ENCODE measurements around the gene PIGU. TPM values are rescaled to one million over a fixed set of nuclear protein-coding genes. Genes with fewer than 3 reads are reported as not detected.
A peak's percentile ranks its signal among the peaks of the same experiment; 100 is the strongest.
"Not testable (repeated sequence)": the region's sequence is repeated elsewhere in the genome, so short reads cannot be mapped to it uniquely, and the experiment has no call there.

PIGU gene
- total and polyA plus RNA-seq, 7 donors = 6.6 to 26.8 (median 11.1) TPM

GRCh38 chr20:34524426-34524825, 152.5 kb downstream of the PIGU start:
- Histone ChIP-seq H3K27me3 (no peaks in the 10 kb centered on the region), H3K4me3 (no peak overlapping the region), H3K36me3 (peaks cover 9 to 38% (median 19%) of the 10 kb centered on the region in 4 donors), H3K4me1 (peaks cover 0 to 81% (median 62%) of the 10 kb centered on the region in 4 donors), H3K27ac (peak overlapping the region; percentile 75 to 86 (median 82)), H3K9me3 (no peaks in the 10 kb centered on the region)
- intact Hi-C loops (cut with DNase I) = no loop called here
- no peak for DNase-seq
- TF ChIP-seq, protein P1, sequence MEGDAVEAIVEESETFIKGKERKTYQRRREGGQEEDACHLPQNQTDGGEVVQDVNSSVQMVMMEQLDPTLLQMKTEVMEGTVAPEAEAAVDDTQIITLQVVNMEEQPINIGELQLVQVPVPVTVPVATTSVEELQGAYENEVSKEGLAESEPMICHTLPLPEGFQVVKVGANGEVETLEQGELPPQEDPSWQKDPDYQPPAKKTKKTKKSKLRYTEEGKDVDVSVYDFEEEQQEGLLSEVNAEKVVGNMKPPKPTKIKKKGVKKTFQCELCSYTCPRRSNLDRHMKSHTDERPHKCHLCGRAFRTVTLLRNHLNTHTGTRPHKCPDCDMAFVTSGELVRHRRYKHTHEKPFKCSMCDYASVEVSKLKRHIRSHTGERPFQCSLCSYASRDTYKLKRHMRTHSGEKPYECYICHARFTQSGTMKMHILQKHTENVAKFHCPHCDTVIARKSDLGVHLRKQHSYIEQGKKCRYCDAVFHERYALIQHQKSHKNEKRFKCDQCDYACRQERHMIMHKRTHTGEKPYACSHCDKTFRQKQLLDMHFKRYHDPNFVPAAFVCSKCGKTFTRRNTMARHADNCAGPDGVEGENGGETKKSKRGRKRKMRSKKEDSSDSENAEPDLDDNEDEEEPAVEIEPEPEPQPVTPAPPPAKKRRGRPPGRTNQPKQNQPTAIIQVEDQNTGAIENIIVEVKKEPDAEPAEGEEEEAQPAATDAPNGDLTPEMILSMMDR (IDR thresholded peaks at IDR 0.05) = no peak
- TF ChIP-seq EP300 (IDR thresholded peaks at IDR 0.05) (no peak), POLR2A (IDR thresholded peaks at IDR 0.05) (no peak), POLR2AphosphoS5 (IDR thresholded peaks at IDR 0.05) (no peak)
- WGBS, 2 donors = 92% methylated on average over 11 of the region's 11 CpGs

DNA sequence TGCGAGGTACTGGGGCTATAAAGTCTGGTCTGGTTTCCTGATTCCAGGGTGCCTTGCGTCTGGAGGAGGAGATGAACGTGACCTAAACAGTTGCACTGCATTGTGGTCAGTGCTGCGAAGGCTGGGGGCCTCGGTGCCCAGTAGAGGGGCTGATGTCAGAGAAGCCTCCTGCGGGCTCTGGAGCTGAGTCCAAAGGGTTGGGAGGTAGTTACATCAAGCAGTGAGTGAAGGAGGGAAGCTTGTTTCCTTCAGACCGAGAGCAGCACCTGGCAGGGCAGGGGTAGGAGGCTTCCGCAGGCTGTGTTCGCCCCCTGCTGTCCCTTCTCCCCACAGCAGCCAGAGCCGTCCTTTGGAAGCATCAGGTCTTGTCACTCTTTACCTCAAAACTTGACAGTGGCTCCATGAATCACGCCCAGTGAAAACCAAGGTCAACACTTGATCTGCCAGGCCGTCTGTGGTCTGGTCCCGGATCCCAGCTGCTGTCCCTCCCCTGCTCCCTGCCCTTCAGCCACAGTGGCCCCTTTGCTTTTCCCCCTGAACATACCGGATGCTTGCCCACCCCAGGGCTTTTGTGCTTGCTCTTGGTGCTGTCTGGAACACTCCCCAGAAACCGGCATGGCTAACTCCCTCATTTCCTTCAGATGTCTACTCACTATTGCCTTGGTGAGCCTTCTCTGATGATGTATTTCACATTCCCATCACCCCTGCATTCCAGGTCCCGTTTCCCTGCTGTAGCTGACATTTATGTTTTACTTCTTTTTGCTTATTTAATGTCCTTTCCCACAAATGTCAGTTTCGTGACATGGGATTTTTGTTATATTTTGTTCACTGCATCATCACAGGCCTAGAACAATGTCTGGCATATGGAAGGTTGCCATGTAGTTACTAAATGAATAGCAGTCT, 153.7 kb downstream of the PIGU start:
- intact Hi-C loops (cut with DNase I) = loop anchor here (2.0 kb wide), 1 partner anchor 210 kb away; no protein-coding TSS in a partner anchor
- Histone ChIP-seq H3K36me3 (peaks cover 9 to 28% (median 11%) of the 10 kb centered on the region in 4 donors), H3K27me3 (no peaks in the 10 kb centered on the region), H3K4me1 (peaks cover 0 to 79% (median 57%) of the 10 kb centered on the region in 4 donors), H3K4me3 (no peak overlapping the region), H3K9me3 (no peaks in the 10 kb centered on the region), H3K27ac (peak overlapping the region; percentile 75 to 86 (median 82))
- WGBS, 2 donors = 27 to 50% methylated on average over 17 of the region's 17 CpGs
- TF ChIP-seq POLR2A (IDR thresholded peaks at IDR 0.05) (no peak), EP300 (IDR thresholded peaks at IDR 0.05) (no peak), POLR2AphosphoS5 (IDR thresholded peaks at IDR 0.05) (no peak)
- TF ChIP-seq, protein P1 (IDR thresholded peaks at IDR 0.05) = peak in 3 of 4 experiments; percentile 41 to 43 (median 41)
- DNase-seq = no peak

DNA sequence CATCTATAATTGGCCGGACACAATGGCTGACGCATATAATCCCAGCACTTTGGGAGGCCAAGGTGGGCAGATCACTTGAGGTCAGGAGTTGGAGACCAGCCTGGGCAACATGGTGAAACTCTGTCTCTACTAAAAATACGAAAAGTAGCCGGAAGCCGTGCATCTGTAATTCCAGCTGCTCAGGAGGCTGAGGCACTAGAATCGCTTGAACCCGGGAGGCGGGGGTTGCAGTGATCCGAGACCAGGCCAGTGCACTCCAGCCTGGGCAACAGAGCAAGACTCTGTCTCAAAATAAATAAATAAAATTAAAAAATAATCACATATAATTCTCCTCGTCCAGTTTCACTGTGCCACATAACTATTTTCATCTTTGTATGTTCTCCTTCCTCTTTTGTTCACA, 157.1 kb downstream of the PIGU start:
- H3K9me3 ChIP-seq; intact Hi-C loops (cut with DNase I); H3K27me3 ChIP-seq; H3K4me3 ChIP-seq; H3K27ac ChIP-seq; DNase-seq: not testable (repeated sequence)
- Histone ChIP-seq H3K4me1 (peaks cover 0 to 79% (median 53%) of the 10 kb centered on the region in 4 donors), H3K36me3 (peaks cover 0 to 14% (median 0%) of the 10 kb centered on the region in 4 donors)
- 91 to 92% methylated on average over 10 of the region's 10 CpGs for WGBS, 2 donors

GRCh38 chr20:34518863-34519262, 158.0 kb downstream of the PIGU start:
- H3K27ac ChIP-seq; H3K4me3 ChIP-seq; H3K27me3 ChIP-seq; H3K9me3 ChIP-seq; intact Hi-C loops (cut with DNase I); DNase-seq: not testable (repeated sequence)
- 95 to 96% methylated on average over 7 of the region's 7 CpGs for WGBS, 2 donors
- Histone ChIP-seq H3K4me1 (peaks cover 0 to 78% (median 51%) of the 10 kb centered on the region in 4 donors), H3K36me3 (peaks cover 0 to 14% (median 0%) of the 10 kb centered on the region in 4 donors)

DNA sequence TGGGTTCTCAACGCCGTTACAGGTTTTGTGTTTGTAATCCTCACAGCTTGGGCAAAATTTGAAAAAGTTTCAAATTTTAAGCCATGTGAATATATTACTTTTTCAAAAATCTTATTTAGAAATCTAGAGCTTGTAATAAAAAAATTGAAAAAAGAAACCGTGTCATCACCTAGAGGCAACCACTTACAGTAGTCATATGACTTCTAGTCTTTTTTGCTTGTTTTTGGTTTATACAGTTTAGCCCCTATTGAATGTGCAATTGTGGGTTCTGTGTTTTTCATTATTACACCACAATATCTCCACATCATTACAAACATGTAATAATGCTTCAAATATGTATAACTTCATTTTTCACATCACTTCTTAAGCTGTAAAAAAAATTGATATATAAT, 159.8 kb downstream of the PIGU start:
- intact Hi-C loops (cut with DNase I) = loop anchor here (2.0 kb wide), 1 partner anchor 42 kb away; the partner anchor contains the start of gene MAP1LC3A
- Histone ChIP-seq H3K4me1 (peaks cover 0 to 60% (median 35%) of the 10 kb centered on the region in 4 donors), H3K27ac (peak overlapping the region; percentile 83 to 98 (median 92)), H3K9me3 (no peaks in the 10 kb centered on the region), H3K36me3 (peaks cover 0 to 14% (median under 1%) of the 10 kb centered on the region in 4 donors), H3K4me3 (peak overlapping the region; percentile 51 to 78 (median 67)), H3K27me3 (no peaks in the 10 kb centered on the region)
- TF ChIP-seq, protein P1 (IDR thresholded peaks at IDR 0.05) = no peak
- TF ChIP-seq POLR2AphosphoS5 (IDR thresholded peaks at IDR 0.05) = no peak
- DNase-seq = no peak
- 0% methylated on average over 3 of the region's 3 CpGs for WGBS, 2 donors
